ENCODE measurements around the gene HK1.

The HK1 gene

GRCh38 chr10:69338547-69339450 is 60.5 kb downstream of the HK1 start:
- peaks cover 48% of the 10 kb centered on the region for H3K4me1 ChIP-seq (ENCODE audit: control insufficient read depth, insufficient read depth, low read length)
- H3K9me3 ChIP-seq (replicated peaks; ENCODE audit: low read length) = no peaks in the 10 kb centered on the region
- peak overlapping the region; percentile 12 for H3K4me3 ChIP-seq (ENCODE audit: low read length)
- peak overlapping the region; percentile 73 for H3K4me2 ChIP-seq (ENCODE audit: low read length)
- H3K36me3 ChIP-seq (ENCODE audit: insufficient read depth, low read length) = peaks cover 7% of the 10 kb centered on the region
- H3K9ac ChIP-seq (ENCODE audit: low read depth, low read length) = peak overlapping the region; percentile 41
- no peaks in the 10 kb centered on the region for H3K27me3 ChIP-seq (ENCODE audit: control insufficient read depth, insufficient read depth, low read length)

- H3K4me3 ChIP-seq (ENCODE audit: low read length) = no peak overlapping the region
- H3K27me3 ChIP-seq (ENCODE audit: control insufficient read depth, insufficient read depth, low read length) = no peaks in the 10 kb centered on the region
- peaks cover 24% of the 10 kb centered on the region for H3K36me3 ChIP-seq (ENCODE audit: insufficient read depth, low read length)
- H3K4me2 ChIP-seq (ENCODE audit: low read length) = no peak overlapping the region
- H3K4me1 ChIP-seq (ENCODE audit: control insufficient read depth, insufficient read depth, low read length) = peaks cover 36% of the 10 kb centered on the region
- H3K9ac ChIP-seq (ENCODE audit: low read depth, low read length) = no peak overlapping the region
- no peaks in the 10 kb centered on the region for H3K9me3 ChIP-seq (replicated peaks; ENCODE audit: low read length)
Measured at GRCh38 chr10:69340695-69341094, 62.4 kb downstream of the HK1 start.

DNA sequence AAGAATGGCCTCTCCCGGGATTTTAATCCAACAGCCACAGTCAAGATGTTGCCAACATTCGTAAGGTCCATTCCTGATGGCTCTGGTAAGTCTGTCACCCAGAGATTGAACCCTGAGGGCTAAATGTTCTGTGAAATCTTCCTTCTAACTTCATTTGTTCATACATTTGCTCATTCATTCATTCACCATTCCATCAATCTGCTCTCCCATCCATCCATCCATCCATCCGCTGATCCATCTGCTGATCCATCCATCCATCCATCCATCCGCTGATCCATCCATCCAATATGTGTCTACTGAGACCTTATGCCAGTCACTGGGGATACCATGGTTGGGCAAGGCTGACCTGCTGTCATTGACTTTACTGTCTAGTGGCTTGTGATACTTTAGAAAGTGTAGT is 65.6 kb downstream of the HK1 start:
- H3K4me2 ChIP-seq (ENCODE audit: low read length) = no peak overlapping the region
- peaks cover 14% of the 10 kb centered on the region for H3K4me1 ChIP-seq (ENCODE audit: control insufficient read depth, insufficient read depth, low read length)
- no peaks in the 10 kb centered on the region for H3K9me3 ChIP-seq (replicated peaks; ENCODE audit: low read length)
- H3K4me3 ChIP-seq (ENCODE audit: low read length) = no peak overlapping the region
- H3K27me3 ChIP-seq (ENCODE audit: control insufficient read depth, insufficient read depth, low read length) = no peaks in the 10 kb centered on the region
- H3K9ac ChIP-seq (ENCODE audit: low read depth, low read length) = no peak overlapping the region
- H3K36me3 ChIP-seq (ENCODE audit: insufficient read depth, low read length) = peaks cover 36% of the 10 kb centered on the region

DNA sequence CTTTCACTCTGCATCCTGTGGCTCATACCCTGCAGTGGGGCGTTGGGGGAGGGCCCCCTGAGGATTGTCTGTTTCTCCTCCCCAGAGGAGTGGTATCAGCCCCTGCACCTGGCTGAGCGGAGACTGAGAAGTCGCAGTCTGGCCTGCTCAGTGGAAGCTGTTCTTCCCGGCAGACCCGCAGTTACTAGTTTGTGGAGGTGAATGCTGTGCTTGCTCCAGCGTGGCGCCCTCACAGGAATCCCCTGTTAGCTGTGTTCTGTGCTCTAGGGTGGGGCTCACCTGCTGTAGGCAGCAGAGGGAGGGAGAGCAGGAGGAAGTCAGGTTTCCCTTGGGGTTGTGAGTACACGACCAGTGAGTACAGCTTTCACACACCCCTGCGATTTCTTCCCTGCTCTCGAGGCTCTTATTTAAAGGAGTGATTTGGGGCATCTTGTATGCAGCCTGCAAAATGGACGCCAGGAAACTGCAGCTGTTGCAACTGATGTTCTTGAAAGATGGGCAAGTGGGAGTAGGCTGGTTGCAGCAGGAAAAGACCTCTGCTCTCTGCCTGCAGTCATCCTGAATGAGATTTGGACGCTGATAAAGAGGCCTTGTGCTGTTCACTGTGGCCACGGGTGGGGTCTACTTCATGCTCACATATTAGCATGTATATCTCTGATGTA is 66.4 kb downstream of the HK1 start:
- Histone ChIP-seq H3K27me3 (ENCODE audit: control insufficient read depth, insufficient read depth, low read length) (no peaks in the 10 kb centered on the region), H3K4me1 (ENCODE audit: control insufficient read depth, insufficient read depth, low read length) (peaks cover 14% of the 10 kb centered on the region), H3K9ac (ENCODE audit: low read depth, low read length) (no peak overlapping the region), H3K4me2 (ENCODE audit: low read length) (no peak overlapping the region), H3K9me3 (replicated peaks; ENCODE audit: low read length) (no peaks in the 10 kb centered on the region), H3K36me3 (ENCODE audit: insufficient read depth, low read length) (peaks cover 36% of the 10 kb centered on the region), H3K4me3 (ENCODE audit: low read length) (no peak overlapping the region)

DNA sequence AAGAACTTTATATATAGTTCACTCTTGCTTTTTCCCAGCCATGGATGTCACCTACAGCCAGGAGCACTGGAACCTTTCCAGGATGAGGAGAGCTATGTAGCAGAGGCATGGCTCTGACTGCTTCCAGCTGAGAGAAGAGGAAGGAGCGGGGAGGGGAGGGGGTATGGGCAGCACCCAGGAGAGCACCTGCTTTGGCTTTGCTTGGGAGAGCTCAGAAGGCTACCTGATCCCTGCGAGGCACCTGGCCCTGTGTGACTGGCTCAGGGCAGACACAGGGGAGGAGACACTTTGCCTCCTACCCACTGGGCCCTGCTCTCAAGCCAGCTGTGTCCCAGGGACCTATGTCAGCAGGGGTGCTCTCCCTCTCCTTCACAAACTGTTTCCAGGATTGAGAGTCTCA is 67.1 kb downstream of the HK1 start:
- no peak overlapping the region for H3K9ac ChIP-seq (ENCODE audit: low read depth, low read length)
- H3K4me1 ChIP-seq (ENCODE audit: control insufficient read depth, insufficient read depth, low read length) = peaks cover 18% of the 10 kb centered on the region
- H3K4me3 ChIP-seq (ENCODE audit: low read length) = no peak overlapping the region

DNA sequence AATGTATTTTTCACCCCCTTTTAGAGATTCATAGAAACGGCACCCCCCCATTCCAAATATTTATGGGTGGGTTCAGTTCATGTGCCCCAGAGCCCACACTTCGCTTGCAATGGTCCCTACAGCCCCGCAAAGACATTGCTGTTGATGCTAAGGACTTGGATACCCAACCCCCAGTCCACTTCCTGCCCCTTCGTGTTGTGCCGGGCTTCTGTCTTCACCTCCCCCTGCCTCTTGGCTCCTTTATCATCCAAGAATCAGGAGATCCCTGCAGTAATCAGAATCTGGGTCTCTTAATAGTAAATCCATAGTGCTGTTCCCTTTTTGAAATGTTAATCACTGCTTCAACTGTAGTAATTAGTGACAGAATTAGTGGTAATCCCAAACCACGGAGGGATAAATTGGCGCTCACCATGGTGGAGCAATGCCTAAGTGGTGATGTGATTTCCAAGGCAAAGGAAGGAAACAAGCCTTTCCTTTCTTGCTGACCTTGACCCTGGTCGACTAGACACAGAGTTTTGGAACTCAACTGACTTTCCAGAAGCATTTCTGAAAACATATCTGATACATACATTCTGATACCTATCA is 67.7 kb downstream of the HK1 start:
- Histone ChIP-seq H3K4me1 (ENCODE audit: control insufficient read depth, insufficient read depth, low read length) (peaks cover 18% of the 10 kb centered on the region), H3K36me3 (ENCODE audit: insufficient read depth, low read length) (peaks cover 37% of the 10 kb centered on the region), H3K9ac (ENCODE audit: low read depth, low read length) (no peak overlapping the region), H3K4me2 (ENCODE audit: low read length) (no peak overlapping the region), H3K27me3 (ENCODE audit: control insufficient read depth, insufficient read depth, low read length) (no peaks in the 10 kb centered on the region), H3K4me3 (ENCODE audit: low read length) (no peak overlapping the region), H3K9me3 (replicated peaks; ENCODE audit: low read length) (no peaks in the 10 kb centered on the region)

More for the DNA sequence above, 67.1 kb downstream of the HK1 start:
- Histone ChIP-seq H3K4me2 (ENCODE audit: low read length) (no peak overlapping the region), H3K27me3 (ENCODE audit: control insufficient read depth, insufficient read depth, low read length) (no peaks in the 10 kb centered on the region), H3K9me3 (replicated peaks; ENCODE audit: low read length) (no peaks in the 10 kb centered on the region), H3K36me3 (ENCODE audit: insufficient read depth, low read length) (peaks cover 39% of the 10 kb centered on the region)

- Histone ChIP-seq H3K4me1 (ENCODE audit: control insufficient read depth, insufficient read depth, low read length) (peaks cover 23% of the 10 kb centered on the region), H3K27me3 (ENCODE audit: control insufficient read depth, insufficient read depth, low read length) (no peaks in the 10 kb centered on the region), H3K4me3 (ENCODE audit: low read length) (no peak overlapping the region), H3K9me3 (replicated peaks; ENCODE audit: low read length) (no peaks in the 10 kb centered on the region), H3K36me3 (ENCODE audit: insufficient read depth, low read length) (peaks cover 37% of the 10 kb centered on the region), H3K9ac (ENCODE audit: low read depth, low read length) (no peak overlapping the region), H3K4me2 (ENCODE audit: low read length) (no peak overlapping the region)
Measured at GRCh38 chr10:69346776-69347175, 68.5 kb downstream of the HK1 start.

DNA sequence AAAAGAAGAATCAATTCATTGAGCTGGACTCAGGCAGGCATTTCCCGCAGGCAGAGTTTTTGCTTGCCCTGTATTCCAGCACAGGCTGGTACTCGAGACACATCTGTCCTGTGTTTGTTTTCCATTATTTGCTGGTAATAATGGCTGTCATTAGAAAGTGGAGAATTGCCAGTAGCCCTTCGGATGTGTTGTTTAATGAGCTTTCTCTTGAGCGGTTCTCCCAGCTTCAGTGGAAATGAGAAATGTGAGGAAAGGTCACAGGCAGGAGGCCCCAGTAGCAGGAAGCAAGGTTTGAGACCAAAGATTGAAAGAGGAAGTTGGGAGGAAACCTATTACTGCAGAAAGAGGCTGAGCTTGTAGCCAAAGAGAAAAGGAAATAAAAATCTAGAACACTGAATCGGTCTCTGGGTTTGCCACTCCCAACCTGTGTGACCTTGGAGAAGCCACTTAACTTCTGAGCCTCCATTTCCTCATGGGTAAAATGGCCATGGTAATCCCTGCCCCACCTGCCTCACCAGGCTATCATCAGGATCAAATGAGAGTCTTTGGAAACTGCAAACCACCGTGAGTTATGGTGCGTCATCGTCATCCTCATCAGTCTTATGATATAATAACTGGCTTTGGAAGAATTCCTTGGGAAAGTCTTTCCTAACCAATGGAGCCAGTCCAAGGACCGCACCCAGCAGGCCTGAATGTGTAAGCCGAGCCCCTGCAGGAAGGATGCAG is 70.7 kb downstream of the HK1 start:
- peaks cover 43% of the 10 kb centered on the region for H3K4me1 ChIP-seq (ENCODE audit: control insufficient read depth, insufficient read depth, low read length)
- H3K4me3 ChIP-seq (ENCODE audit: low read length) = no peak overlapping the region
- H3K4me2 ChIP-seq (ENCODE audit: low read length) = peak overlapping the region; percentile 68
- H3K9me3 ChIP-seq (replicated peaks; ENCODE audit: low read length) = no peaks in the 10 kb centered on the region
- peaks cover 32% of the 10 kb centered on the region for H3K36me3 ChIP-seq (ENCODE audit: insufficient read depth, low read length)
- H3K9ac ChIP-seq (ENCODE audit: low read depth, low read length) = peak overlapping the region; percentile 65
- no peaks in the 10 kb centered on the region for H3K27me3 ChIP-seq (ENCODE audit: control insufficient read depth, insufficient read depth, low read length)

DNA sequence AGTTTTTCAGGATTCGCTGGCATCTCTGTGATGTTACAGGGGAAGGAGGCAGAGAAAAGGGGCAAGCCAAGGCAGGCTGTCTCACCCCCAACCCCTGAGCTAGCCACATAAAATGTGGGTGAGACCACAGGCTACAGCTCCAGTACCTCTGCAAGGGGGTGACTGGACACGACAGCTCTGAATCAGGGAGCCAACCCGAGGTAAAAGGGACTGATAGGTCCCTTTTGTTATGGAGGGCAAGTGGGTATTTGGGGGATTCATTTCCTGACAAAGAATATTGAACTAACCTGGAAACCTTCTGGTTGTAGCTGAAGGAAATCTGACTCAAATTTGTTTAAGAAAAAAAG is 71.2 kb downstream of the HK1 start:
- H3K9me3 ChIP-seq (replicated peaks; ENCODE audit: low read length) = no peaks in the 10 kb centered on the region
- H3K4me1 ChIP-seq (ENCODE audit: control insufficient read depth, insufficient read depth, low read length) = peaks cover 45% of the 10 kb centered on the region
- peak overlapping the region; percentile 68 for H3K4me2 ChIP-seq (ENCODE audit: low read length)
- H3K27me3 ChIP-seq (ENCODE audit: control insufficient read depth, insufficient read depth, low read length) = no peaks in the 10 kb centered on the region
- peaks cover 26% of the 10 kb centered on the region for H3K36me3 ChIP-seq (ENCODE audit: insufficient read depth, low read length)
- H3K9ac ChIP-seq (ENCODE audit: low read depth, low read length) = peak overlapping the region; percentile 65
- no peak overlapping the region for H3K4me3 ChIP-seq (ENCODE audit: low read length)

- Histone ChIP-seq H3K4me3 (ENCODE audit: low read length) (no peak overlapping the region), H3K4me2 (ENCODE audit: low read length) (no peak overlapping the region), H3K9ac (ENCODE audit: low read depth, low read length) (no peak overlapping the region), H3K4me1 (ENCODE audit: control insufficient read depth, insufficient read depth, low read length) (peaks cover 45% of the 10 kb centered on the region), H3K36me3 (ENCODE audit: insufficient read depth, low read length) (peaks cover 9% of the 10 kb centered on the region), H3K27me3 (ENCODE audit: control insufficient read depth, insufficient read depth, low read length) (no peaks in the 10 kb centered on the region), H3K9me3 (replicated peaks; ENCODE audit: low read length) (no peaks in the 10 kb centered on the region)
Measured at GRCh38 chr10:69351589-69351988, 73.3 kb downstream of the HK1 start.

DNA sequence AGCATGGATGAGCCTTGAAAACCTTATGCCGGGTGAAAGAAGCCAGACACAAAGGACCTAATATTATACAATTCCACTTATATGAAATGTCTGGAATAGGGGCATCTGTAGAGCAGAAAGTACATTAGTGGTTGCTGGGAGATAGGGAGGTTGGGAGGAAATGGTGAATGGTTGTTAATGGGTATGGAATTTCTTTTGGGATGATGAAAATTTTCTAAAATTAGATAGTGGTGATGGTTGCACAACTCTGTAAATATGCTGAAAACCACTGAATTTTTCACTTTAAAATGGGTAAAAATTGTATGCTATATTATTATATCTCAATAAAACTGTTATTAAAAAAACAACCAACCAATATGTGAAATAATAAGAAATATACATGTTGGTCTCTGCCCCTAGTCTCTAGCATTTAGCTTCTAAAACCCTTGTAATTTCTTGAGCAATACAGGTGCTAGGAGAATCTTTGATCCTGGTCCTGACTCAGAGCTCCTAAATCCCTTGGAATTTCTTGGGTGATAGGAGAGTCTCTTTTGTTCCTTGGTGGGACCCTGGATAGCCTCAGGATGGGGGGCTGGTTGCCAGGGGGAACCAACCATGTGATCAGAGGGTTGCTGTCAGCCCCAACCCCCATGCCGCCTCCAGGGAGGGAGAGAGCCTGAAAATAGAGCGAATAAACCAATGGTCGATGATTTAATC is 74.4 kb downstream of the HK1 start:
- peak overlapping the region; percentile 27 for H3K4me3 ChIP-seq (ENCODE audit: low read length)
- H3K9me3 ChIP-seq (replicated peaks; ENCODE audit: low read length) = no peaks in the 10 kb centered on the region
- H3K4me2 ChIP-seq (ENCODE audit: low read length) = peak overlapping the region; percentile 48
- H3K9ac ChIP-seq (ENCODE audit: low read depth, low read length) = peak overlapping the region; percentile 70
- H3K27me3 ChIP-seq (ENCODE audit: control insufficient read depth, insufficient read depth, low read length) = no peaks in the 10 kb centered on the region
- peaks cover 48% of the 10 kb centered on the region for H3K4me1 ChIP-seq (ENCODE audit: control insufficient read depth, insufficient read depth, low read length)
- H3K36me3 ChIP-seq (ENCODE audit: insufficient read depth, low read length) = peaks cover 6% of the 10 kb centered on the region
